Measurements from ENCODE around the gene MLIP.

MLIP gene

GRCh38 chr6:54289426-54289825 is 178.2 kb downstream of the MLIP start:
- DNase-seq (ENCODE audit: low read depth in 1 of 2, low spot score in 1 of 2): no peak
- no peak for TF ChIP-seq SPI1 (IDR thresholded peaks at IDR 0.05; ENCODE audit: borderline replicate concordance, low read depth)
- TF ChIP-seq, protein P1, sequence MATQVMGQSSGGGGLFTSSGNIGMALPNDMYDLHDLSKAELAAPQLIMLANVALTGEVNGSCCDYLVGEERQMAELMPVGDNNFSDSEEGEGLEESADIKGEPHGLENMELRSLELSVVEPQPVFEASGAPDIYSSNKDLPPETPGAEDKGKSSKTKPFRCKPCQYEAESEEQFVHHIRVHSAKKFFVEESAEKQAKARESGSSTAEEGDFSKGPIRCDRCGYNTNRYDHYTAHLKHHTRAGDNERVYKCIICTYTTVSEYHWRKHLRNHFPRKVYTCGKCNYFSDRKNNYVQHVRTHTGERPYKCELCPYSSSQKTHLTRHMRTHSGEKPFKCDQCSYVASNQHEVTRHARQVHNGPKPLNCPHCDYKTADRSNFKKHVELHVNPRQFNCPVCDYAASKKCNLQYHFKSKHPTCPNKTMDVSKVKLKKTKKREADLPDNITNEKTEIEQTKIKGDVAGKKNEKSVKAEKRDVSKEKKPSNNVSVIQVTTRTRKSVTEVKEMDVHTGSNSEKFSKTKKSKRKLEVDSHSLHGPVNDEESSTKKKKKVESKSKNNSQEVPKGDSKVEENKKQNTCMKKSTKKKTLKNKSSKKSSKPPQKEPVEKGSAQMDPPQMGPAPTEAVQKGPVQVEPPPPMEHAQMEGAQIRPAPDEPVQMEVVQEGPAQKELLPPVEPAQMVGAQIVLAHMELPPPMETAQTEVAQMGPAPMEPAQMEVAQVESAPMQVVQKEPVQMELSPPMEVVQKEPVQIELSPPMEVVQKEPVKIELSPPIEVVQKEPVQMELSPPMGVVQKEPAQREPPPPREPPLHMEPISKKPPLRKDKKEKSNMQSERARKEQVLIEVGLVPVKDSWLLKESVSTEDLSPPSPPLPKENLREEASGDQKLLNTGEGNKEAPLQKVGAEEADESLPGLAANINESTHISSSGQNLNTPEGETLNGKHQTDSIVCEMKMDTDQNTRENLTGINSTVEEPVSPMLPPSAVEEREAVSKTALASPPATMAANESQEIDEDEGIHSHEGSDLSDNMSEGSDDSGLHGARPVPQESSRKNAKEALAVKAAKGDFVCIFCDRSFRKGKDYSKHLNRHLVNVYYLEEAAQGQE (IDR thresholded peaks at IDR 0.05; ENCODE audit: insufficient replicate concordance, low read depth): no peak
- no peak for TF ChIP-seq POLR2AphosphoS5 (IDR thresholded peaks at IDR 0.05; ENCODE audit: low read depth)
- Histone ChIP-seq H3K4me3 (replicated peaks; ENCODE audit: insufficient read depth, low read length) (no peak overlapping the region), H3K27me3 (ENCODE audit: insufficient read depth, poor library complexity, severe bottlenecking) (no peaks in the 10 kb centered on the region), H3K27ac (replicated peaks) (no peak overlapping the region)

GRCh38 chr6:54291146-54291545 is 179.9 kb downstream of the MLIP start:
- Histone ChIP-seq H3K27ac (replicated peaks) (no peak overlapping the region), H3K4me3 (replicated peaks; ENCODE audit: insufficient read depth, low read length) (no peak overlapping the region), H3K27me3 (ENCODE audit: insufficient read depth, poor library complexity, severe bottlenecking) (no peaks in the 10 kb centered on the region)
- TF ChIP-seq, protein P2, sequence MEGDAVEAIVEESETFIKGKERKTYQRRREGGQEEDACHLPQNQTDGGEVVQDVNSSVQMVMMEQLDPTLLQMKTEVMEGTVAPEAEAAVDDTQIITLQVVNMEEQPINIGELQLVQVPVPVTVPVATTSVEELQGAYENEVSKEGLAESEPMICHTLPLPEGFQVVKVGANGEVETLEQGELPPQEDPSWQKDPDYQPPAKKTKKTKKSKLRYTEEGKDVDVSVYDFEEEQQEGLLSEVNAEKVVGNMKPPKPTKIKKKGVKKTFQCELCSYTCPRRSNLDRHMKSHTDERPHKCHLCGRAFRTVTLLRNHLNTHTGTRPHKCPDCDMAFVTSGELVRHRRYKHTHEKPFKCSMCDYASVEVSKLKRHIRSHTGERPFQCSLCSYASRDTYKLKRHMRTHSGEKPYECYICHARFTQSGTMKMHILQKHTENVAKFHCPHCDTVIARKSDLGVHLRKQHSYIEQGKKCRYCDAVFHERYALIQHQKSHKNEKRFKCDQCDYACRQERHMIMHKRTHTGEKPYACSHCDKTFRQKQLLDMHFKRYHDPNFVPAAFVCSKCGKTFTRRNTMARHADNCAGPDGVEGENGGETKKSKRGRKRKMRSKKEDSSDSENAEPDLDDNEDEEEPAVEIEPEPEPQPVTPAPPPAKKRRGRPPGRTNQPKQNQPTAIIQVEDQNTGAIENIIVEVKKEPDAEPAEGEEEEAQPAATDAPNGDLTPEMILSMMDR (IDR thresholded peaks at IDR 0.05; ENCODE audit: insufficient read depth, low read length): no peak
- TF ChIP-seq, protein P1 (IDR thresholded peaks at IDR 0.05; ENCODE audit: insufficient replicate concordance, low read depth): no peak
- TF ChIP-seq GABPA (IDR thresholded peaks at IDR 0.05; ENCODE audit: low read depth) (no peak), POLR2AphosphoS5 (IDR thresholded peaks at IDR 0.05; ENCODE audit: low read depth) (no peak), SPI1 (IDR thresholded peaks at IDR 0.05; ENCODE audit: borderline replicate concordance, low read depth) (peak; percentile 8; the same call in 1 of the 2 replicates)
- DNase-seq (ENCODE audit: low read depth in 1 of 2, low spot score in 1 of 2): no peak

GRCh38 chr6:54291738-54292137 is 180.5 kb downstream of the MLIP start:
- no peak for TF ChIP-seq POLR2AphosphoS5 (IDR thresholded peaks at IDR 0.05; ENCODE audit: low read depth)
- TF ChIP-seq, protein P1 (IDR thresholded peaks at IDR 0.05; ENCODE audit: insufficient replicate concordance, low read depth): no peak
- TF ChIP-seq GABPA (IDR thresholded peaks at IDR 0.05; ENCODE audit: low read depth): no peak
- TF ChIP-seq SPI1 (IDR thresholded peaks at IDR 0.05; ENCODE audit: borderline replicate concordance, low read depth): no peak
- TF ChIP-seq, protein P2 (IDR thresholded peaks at IDR 0.05; ENCODE audit: insufficient read depth, low read length): no peak
- no peak for DNase-seq (ENCODE audit: low read depth in 1 of 2, low spot score in 1 of 2)
- Histone ChIP-seq H3K27me3 (ENCODE audit: insufficient read depth, poor library complexity, severe bottlenecking) (no peaks in the 10 kb centered on the region), H3K4me3 (replicated peaks; ENCODE audit: insufficient read depth, low read length) (no peak overlapping the region), H3K27ac (replicated peaks) (no peak overlapping the region)
